C4-2B (cell line): ENCODE results near the gene DNAH3.
"Not testable (repeated sequence)": the region's sequence is repeated elsewhere in the genome, so short reads cannot be mapped to it uniquely, and the experiment has no call there.

Experiments used
- H3K27ac ChIP-seq: fragments of 450-650 bp; 2 replicates; pipeline ENCODE4 v1.5.1; 2017
- ZFX ChIP-seq: fragments of 450-650 bp; IDR thresholded peaks from 2 replicates; pipeline ENCODE4 v1.6.1; 2017
- TF ChIP-seq, protein P1 (sequence below): fragments of 450-650 bp; conservative IDR thresholded peaks from 2 replicates; pipeline ENCODE4 v1.5.1; 2017; ENCODE audit warnings: mild to moderate bottlenecking

DNAH3 gene

GRCh38 chr16:21056396-21056795 is 94.2 kb downstream of the DNAH3 start:
- no peak overlapping the region for H3K27ac ChIP-seq
- TF ChIP-seq, protein P1, sequence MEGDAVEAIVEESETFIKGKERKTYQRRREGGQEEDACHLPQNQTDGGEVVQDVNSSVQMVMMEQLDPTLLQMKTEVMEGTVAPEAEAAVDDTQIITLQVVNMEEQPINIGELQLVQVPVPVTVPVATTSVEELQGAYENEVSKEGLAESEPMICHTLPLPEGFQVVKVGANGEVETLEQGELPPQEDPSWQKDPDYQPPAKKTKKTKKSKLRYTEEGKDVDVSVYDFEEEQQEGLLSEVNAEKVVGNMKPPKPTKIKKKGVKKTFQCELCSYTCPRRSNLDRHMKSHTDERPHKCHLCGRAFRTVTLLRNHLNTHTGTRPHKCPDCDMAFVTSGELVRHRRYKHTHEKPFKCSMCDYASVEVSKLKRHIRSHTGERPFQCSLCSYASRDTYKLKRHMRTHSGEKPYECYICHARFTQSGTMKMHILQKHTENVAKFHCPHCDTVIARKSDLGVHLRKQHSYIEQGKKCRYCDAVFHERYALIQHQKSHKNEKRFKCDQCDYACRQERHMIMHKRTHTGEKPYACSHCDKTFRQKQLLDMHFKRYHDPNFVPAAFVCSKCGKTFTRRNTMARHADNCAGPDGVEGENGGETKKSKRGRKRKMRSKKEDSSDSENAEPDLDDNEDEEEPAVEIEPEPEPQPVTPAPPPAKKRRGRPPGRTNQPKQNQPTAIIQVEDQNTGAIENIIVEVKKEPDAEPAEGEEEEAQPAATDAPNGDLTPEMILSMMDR = no peak
- TF ChIP-seq ZFX = no peak

- H3K27ac ChIP-seq = not testable (repeated sequence)
Observed at GRCh38 chr16:21055738-21056137, 94.9 kb downstream of the DNAH3 start.

DNA sequence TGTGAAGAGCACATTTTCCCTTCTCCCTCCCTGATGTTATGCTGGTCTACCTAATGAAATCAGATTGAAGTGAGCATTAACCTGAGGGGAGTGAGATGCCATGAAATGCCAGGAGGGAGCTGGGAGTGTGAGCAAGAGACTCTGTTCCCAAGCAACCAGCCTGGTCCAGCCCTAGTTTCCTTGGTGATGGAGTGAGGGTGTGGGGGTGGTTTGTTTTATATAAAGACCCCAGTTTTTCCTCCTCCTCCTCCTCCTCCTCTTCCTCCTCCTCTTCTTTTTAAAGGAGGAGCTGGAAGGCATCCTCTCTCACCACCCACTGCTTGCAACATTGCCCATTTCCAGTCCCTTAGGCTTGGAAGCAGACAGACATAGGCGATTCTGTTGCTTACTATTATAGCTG is 97.1 kb downstream of the DNAH3 start:
- no peak for TF ChIP-seq ZFX
- TF ChIP-seq, protein P1 = no peak
- H3K27ac ChIP-seq = no peak overlapping the region

GRCh38 chr16:21048091-21048912 is 102.3 kb downstream of the DNAH3 start:
- not testable (repeated sequence) for H3K27ac ChIP-seq

GRCh38 chr16:21038197-21038596 is 112.4 kb downstream of the DNAH3 start:
- no peak for TF ChIP-seq ZFX
- TF ChIP-seq, protein P1 = no peak
- H3K27ac ChIP-seq = no peak overlapping the region

DNA sequence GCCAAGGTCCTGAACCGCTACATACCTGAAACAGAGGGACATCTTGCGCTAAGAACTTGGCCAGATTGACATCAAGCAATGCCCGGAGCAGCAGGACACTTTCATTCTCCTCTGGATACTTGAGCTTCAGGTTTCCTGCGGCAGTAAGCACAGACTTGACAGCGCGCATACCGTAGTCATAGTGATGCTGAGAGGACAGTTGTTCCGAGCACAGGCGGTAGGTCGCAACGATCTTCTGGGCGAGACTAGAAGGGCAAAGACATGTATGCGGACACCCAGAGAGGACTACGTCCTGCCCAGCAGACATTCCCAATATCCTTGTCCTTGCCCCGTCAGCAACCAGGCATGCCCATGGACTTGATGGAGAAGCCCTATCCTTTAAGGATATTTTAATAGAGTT is 112.9 kb downstream of the DNAH3 start:
- no peak overlapping the region for H3K27ac ChIP-seq
- TF ChIP-seq, protein P1 = no peak
- TF ChIP-seq ZFX = no peak

DNA sequence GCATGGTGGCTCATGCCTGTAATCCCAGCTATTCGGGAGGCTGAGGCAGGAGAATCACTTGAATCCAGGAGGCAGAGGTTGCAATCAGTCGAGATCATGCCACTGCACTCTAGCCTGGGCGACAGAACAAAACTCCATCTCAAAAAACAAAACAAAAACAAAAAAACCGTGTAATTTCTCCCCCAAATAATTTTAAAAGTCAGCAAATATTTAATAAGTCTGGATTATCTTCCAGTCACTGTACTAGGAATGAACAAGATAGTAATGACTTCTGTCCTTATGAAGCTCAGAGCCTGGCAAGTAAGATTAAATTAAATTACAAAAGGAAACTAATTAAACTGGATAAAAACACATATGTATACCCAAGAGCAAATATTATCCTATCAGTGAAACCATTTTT is 113.5 kb downstream of the DNAH3 start:
- no peak overlapping the region for H3K27ac ChIP-seq
- TF ChIP-seq, protein P1 = no peak
- TF ChIP-seq ZFX = no peak

DNA sequence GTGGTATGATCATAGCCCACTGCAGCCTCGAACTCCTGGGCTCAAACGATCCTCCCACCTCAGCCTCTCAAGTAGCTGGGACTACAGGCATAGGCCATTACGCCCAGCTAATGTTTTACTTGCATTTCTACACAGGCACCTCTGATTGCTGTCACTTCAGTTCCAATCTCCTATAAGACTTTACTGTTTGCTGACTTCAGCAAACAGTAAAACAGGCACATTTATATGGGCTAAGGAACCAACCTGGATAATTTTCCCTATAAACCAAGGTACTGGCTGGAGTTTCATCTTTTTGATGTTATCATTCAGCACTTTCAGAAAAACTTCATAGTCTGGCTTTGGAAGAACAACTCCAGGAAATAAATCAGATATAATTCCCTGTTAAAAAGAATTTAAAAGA is 114.2 kb downstream of the DNAH3 start:
- H3K27ac ChIP-seq = no peak overlapping the region
- no peak for TF ChIP-seq ZFX
- TF ChIP-seq, protein P1 = no peak
